Activated CD4-positive, alpha-beta T cell treated with anti-CD3 and anti-CD28 coated beads, Interleukin-2, amount 10 ng/mL, durations not matched to agents 7 days and 5 days (primary cell): ENCODE results near the gene CDH20. TPM values are rescaled to one million over a fixed set of nuclear protein-coding genes. Genes with fewer than 3 reads are reported as not detected.

Source experiments
- CTCF ChIA-PET: fragments of 350-600 bp; sonication (Branson Sonifier 250); formaldehyde crosslinking; loops from one replicate; lab custom pipeline; 2021; ENCODE audit warnings: antibody characterized with exemption; lab: Charles Lee
- POLR2A ChIA-PET: fragments of 350-600 bp; sonication (Branson Sonifier 250); formaldehyde crosslinking; loops from one replicate; lab custom pipeline; 2021; ENCODE audit warnings: antibody characterized with exemption; lab: Charles Lee
- DNase-seq: peaks from one replicate; pipeline ENCODE4 v3.0.0-alpha.2; 2020
- H3K27ac Mint-ChIP-seq: one replicate; pipeline ENCODE4 v1.8.0; 2021; ENCODE audit warnings: mild to moderate bottlenecking, moderate library complexity, mixed read lengths
- H3K27me3 Mint-ChIP-seq: one replicate; pipeline ENCODE4 v1.8.0; 2021; ENCODE audit warnings: mixed read lengths
- H3K36me3 Mint-ChIP-seq: one replicate; pipeline ENCODE4 v1.8.0; 2021; ENCODE audit warnings: low read depth, mixed read lengths
- H3K4me1 Mint-ChIP-seq: one replicate; pipeline ENCODE4 v1.8.0; 2021; ENCODE audit warnings: mixed read lengths
- H3K4me3 Mint-ChIP-seq: one replicate; pipeline ENCODE4 v1.8.0; 2021; ENCODE audit warnings: mild to moderate bottlenecking, moderate library complexity, mixed read lengths
- H3K9me3 Mint-ChIP-seq: one replicate; pipeline ENCODE4 v1.8.0; 2021; ENCODE audit warnings: mixed read lengths
- total RNA-seq, 2 experiments: library from RNA; stranded (reverse); gene quantifications; one replicate each; pipeline ENCODE4 v1.2.3, GENCODE V29; 2021

CDH20 gene
- total RNA-seq, 2 experiments from 2014 or later = not detected

DNA sequence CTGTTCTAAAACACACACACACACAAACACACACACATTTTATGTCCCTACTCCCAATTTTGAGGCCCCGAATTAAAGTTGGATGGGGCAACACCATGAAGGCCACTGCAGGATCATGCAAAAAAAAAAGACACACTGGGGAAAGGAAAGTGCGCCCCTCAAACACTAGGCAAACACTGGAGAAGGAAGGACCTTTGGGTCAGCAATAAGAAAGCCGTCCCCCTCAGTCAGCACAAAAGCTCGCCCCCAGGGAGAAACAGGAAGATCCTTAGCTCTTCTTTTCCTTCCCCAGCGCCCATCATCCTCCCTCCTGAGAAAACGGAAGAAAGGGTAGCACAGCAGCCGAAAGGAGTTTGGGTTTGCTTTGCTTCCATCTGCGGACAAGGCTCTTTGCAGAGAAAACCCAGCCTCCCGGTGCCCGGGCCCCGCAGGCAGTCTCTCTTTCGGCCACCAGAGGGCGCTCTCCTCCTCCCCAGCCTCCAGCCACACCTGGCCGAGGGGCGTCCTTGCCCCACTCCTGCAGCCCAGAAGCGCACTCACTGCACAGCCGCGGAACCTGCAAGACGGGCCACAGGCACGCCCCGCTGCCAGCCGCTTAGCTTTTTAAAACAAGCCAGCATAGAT lies 248.5 kb downstream of the CDH20 start:
- no peak overlapping the region for H3K4me3 Mint-ChIP-seq

DNA sequence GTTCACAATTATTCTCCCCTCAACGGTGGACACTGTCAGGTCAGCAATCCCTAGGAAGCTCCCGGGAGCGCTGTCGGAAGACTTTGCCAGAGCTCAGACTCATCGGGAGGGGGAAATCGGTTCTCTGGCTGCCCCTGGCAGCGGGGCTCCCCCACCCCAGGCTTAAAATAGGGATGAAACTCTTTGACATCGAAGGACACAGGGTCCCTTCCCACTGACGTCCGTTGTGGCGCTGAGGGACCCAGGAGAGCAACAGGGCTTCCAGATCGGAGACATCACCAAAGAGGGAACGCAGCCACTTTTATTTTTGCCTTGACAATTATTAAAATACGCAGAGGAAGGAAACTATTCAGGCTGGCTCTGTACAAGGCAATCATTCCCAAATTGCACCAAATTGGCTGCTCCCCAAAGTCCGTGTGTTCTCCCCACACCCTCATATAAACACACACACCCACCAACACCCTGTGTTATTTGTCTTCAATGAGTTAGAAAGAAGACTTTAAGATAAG lies 249.0 kb downstream of the CDH20 start:
- Mint-ChIP-seq H3K27me3 (peaks cover 29% of the 10 kb centered on the region), H3K4me3 (no peak overlapping the region), H3K4me1 (peaks cover 3% of the 10 kb centered on the region), H3K36me3 (no peaks in the 10 kb centered on the region), H3K9me3 (no peaks in the 10 kb centered on the region), H3K27ac (no peak overlapping the region)
- ChIA-PET CTCF (interaction anchor here (0.6 to 1.1 kb wide), 3 partner anchors 15 to 169 kb away, joined by 3 to 4 read pairs (median 3); no protein-coding TSS in a partner anchor), POLR2A (no interaction called here)
- DNase-seq = no peak

More for the DNA sequence above, 248.5 kb downstream of the CDH20 start:
- H3K27me3 Mint-ChIP-seq = peaks cover 29% of the 10 kb centered on the region
- no peak overlapping the region for H3K27ac Mint-ChIP-seq
- ChIA-PET CTCF (interaction anchor here (0.6 to 1.1 kb wide), 3 partner anchors 16 to 170 kb away, joined by 3 to 4 read pairs (median 3); no protein-coding TSS in a partner anchor), POLR2A (no interaction called here)
- H3K36me3 Mint-ChIP-seq = no peaks in the 10 kb centered on the region
- H3K4me1 Mint-ChIP-seq = peaks cover 3% of the 10 kb centered on the region
- no peaks in the 10 kb centered on the region for H3K9me3 Mint-ChIP-seq
- peak; percentile 54 for DNase-seq

DNA sequence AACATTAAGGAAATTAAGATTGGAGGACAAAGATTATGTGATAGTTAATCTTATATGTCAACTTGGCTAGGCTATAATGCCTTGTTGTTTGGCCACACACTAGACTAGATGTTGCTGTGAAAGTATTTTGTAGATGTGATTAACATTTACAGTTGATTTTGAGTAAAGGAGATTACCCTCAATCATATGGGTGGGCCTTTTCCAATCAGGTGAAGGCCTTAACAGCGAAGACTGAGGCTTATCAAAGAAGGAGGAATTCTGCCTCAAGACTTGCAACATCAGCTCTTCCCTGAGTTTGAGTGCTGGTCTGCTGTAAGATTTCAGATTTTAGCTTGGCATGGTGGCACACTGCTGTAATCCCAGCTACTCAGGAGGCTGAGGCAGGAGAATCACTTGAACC lies 250.3 kb downstream of the CDH20 start:
- no peak for DNase-seq
- no peak overlapping the region for H3K27ac Mint-ChIP-seq
- H3K4me3 Mint-ChIP-seq = no peak overlapping the region
- ChIA-PET CTCF (no interaction called here), POLR2A (no interaction called here)
- H3K36me3 Mint-ChIP-seq = no peaks in the 10 kb centered on the region
- peaks cover 3% of the 10 kb centered on the region for H3K4me1 Mint-ChIP-seq
- peaks cover 33% of the 10 kb centered on the region for H3K27me3 Mint-ChIP-seq
- H3K9me3 Mint-ChIP-seq = no peaks in the 10 kb centered on the region

DNA sequence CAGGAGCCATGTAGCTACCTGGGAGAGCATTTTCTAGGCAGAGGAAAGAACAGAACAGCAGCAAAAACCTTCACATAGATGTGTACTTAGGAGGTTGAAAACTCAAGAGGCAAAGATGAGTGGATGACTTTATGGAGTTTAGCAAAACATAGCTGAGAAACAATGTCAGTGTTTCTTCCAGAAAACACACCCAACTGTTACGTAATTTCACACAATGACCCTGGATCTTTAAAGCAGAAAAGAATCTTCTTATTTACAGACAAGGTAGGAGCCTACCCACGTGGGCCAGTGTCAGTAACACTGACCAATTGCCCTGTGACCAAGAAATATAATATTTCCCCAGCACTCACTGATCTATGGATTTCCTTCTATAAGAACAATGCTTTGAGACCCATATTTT lies 254.6 kb downstream of the CDH20 start:
- DNase-seq = no peak
- ChIA-PET CTCF (no interaction called here), POLR2A (no interaction called here)
- no peak overlapping the region for H3K27ac Mint-ChIP-seq
- H3K36me3 Mint-ChIP-seq = no peaks in the 10 kb centered on the region
- H3K9me3 Mint-ChIP-seq = no peaks in the 10 kb centered on the region
- no peaks in the 10 kb centered on the region for H3K4me1 Mint-ChIP-seq
- H3K27me3 Mint-ChIP-seq = peaks cover 14% of the 10 kb centered on the region
- no peak overlapping the region for H3K4me3 Mint-ChIP-seq

DNA sequence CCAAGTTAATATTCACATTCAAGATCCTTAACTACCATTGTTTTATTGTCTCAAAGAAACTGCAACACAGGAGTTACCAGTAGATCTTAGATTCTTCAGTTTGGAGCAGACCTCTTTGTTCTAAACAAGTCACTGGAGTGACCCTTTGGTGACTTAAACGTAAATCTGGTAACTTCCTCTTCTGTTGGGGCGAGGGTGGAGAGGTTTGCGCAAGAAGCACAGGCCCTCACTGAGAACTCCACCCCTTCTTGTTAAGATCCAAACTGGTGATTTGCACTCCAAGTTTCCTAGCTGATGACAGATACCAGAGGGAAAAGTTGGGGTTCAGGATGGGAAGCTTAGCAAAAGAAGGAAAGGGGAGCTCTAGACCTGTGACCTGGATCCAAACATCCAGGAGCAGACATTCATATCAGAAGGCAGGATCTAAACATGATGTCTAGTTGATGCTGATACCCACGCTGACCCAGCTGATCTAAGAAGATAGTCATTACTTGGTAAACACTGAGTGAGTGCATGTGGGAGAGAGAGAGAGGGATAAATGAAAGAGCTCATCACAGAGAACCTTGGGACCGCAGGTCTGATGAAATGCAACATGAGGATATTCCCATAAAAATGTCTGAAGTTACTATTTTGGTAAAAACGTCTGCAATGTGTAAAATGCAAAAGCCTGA lies 256.0 kb downstream of the CDH20 start:
- Mint-ChIP-seq H3K4me3 (no peak overlapping the region), H3K27ac (no peak overlapping the region), H3K9me3 (no peaks in the 10 kb centered on the region), H3K27me3 (peaks cover 7% of the 10 kb centered on the region), H3K4me1 (no peaks in the 10 kb centered on the region), H3K36me3 (no peaks in the 10 kb centered on the region)
- ChIA-PET CTCF (interaction anchor here (0.6 kb wide), 1 partner anchor 1625 kb away, joined by 4 read pairs; no protein-coding TSS in a partner anchor), POLR2A (no interaction called here)
- DNase-seq = no peak

DNA sequence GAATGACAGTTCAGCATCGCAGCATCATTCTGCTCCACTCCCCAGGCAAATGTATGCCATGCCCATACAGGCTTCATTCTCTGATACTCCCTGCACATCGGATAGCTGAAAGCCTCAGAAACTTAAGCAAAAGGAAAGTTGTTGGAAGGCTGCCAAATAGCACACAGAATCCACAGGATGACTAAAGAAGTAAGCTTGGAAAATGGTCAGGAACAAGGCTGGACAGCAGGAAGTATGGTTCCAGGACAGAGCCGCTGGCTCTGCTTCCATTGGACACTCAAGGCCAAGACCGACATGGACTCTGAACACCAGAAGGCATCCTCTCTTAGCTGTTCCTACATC lies 256.5 kb downstream of the CDH20 start:
- no peak for DNase-seq
- Mint-ChIP-seq H3K4me3 (no peak overlapping the region), H3K27ac (no peak overlapping the region), H3K9me3 (no peaks in the 10 kb centered on the region), H3K36me3 (no peaks in the 10 kb centered on the region), H3K27me3 (peaks cover 7% of the 10 kb centered on the region), H3K4me1 (no peaks in the 10 kb centered on the region)
- ChIA-PET POLR2A (no interaction called here), CTCF (interaction anchor here (0.6 kb wide), 1 partner anchor 1625 kb away, joined by 4 read pairs; no protein-coding TSS in a partner anchor)

DNA sequence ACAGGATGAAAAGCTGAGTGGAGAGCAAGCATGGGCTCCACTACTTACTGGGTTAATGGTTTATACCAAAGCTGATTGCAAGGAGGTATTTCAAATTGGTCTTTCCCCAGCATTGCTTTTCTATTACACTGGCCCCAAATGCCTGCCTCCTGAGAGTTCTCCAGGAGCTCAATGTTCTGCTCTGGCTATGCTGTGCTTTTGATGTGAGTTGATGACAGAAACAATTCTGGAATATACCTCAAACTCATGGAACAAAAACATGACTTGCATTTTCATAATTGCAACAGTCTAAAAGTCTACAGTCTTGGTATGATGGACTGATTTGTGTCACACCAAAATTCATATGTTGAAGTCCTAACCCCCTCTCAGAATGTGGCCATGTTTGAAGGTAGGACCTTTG lies 258.0 kb downstream of the CDH20 start:
- Mint-ChIP-seq H3K27me3 (peaks cover 12% of the 10 kb centered on the region), H3K9me3 (no peaks in the 10 kb centered on the region), H3K36me3 (no peaks in the 10 kb centered on the region), H3K4me3 (no peak overlapping the region), H3K4me1 (no peaks in the 10 kb centered on the region), H3K27ac (no peak overlapping the region)
- ChIA-PET POLR2A (no interaction called here), CTCF (no interaction called here)
- DNase-seq = no peak

DNA sequence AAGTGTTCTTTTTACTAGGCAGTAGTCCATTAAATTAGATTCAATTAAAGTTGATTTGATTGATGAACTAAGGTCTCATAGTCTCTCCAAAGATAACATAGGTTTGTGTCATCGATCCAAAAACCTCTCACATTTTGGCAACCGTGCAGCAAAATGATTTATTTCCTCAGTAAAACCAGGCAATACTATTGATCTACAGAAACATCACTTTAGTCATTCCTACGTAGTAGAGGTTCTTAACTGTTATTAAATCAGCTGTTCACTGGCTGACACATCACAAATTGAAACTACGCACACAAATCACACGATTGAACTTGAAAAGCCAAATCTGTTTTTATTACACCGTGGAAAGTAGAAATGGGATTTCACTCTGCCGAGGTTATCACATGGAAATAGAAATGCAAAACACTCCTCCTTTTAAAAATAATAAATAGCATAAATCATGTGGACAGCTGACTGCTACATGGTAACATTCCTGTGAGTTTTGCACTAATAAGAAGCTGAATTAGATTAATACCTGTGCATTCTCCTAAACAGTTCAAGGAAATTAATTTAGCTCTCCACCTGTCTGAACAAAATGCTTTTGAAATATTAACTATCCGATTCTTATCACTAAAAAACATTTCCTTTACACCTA lies 262.5 kb downstream of the CDH20 start:
- no peaks in the 10 kb centered on the region for H3K9me3 Mint-ChIP-seq
- CTCF ChIA-PET = no interaction called here
- POLR2A ChIA-PET = no interaction called here
- H3K4me3 Mint-ChIP-seq = no peak overlapping the region
- DNase-seq = no peak
- no peak overlapping the region for H3K27ac Mint-ChIP-seq
- H3K27me3 Mint-ChIP-seq = peaks cover 12% of the 10 kb centered on the region
- no peaks in the 10 kb centered on the region for H3K36me3 Mint-ChIP-seq
- H3K4me1 Mint-ChIP-seq = no peaks in the 10 kb centered on the region

DNA sequence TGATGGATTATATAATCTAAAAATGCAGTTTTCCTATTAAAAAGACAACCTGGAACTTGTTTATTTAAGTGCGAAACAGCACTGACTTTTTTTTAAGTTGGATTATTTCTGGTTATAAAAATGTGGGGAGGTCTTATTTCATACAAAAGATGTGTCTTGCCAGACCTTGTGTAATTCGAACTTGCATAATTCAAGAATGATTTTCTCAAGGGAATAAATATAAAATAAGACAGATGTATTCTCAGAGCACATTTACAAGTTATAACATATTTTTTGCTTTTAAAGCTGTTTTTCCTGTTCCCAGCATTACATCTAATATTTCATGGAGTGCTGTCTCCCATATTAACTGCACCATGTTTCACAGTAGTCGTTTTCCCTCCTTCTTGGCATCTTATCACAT lies 263.1 kb downstream of the CDH20 start:
- Mint-ChIP-seq H3K36me3 (no peaks in the 10 kb centered on the region), H3K4me3 (no peak overlapping the region), H3K27ac (no peak overlapping the region), H3K27me3 (peaks cover 12% of the 10 kb centered on the region), H3K4me1 (no peaks in the 10 kb centered on the region), H3K9me3 (no peaks in the 10 kb centered on the region)
- no peak for DNase-seq
- ChIA-PET POLR2A (no interaction called here), CTCF (no interaction called here)

DNA sequence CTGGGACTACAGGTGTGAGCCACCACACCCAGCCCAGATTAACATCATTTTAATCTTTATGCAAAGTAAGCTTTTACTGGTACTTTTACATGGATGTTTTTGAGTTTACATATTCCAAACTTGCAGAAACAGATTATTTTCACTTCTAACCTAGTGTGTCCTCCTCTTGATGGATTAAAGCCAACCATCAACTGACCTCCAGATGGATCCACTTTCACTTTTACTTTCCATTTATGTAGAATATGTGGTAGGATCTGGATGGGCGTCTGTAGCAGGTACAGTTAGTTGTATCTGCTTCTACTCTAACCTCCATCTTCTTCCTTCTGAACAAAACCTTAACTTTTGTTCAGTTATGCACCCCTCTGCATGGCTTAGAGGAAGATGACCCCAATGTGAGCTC lies 264.1 kb downstream of the CDH20 start:
- ChIA-PET CTCF (interaction anchor here (0.9 kb wide), 1 partner anchor 15 kb away, joined by 3 read pairs; no protein-coding TSS in a partner anchor), POLR2A (no interaction called here)
- no peaks in the 10 kb centered on the region for H3K36me3 Mint-ChIP-seq
- H3K27ac Mint-ChIP-seq = no peak overlapping the region
- H3K4me3 Mint-ChIP-seq = no peak overlapping the region
- DNase-seq = no peak
- no peaks in the 10 kb centered on the region for H3K4me1 Mint-ChIP-seq
- peaks cover 12% of the 10 kb centered on the region for H3K27me3 Mint-ChIP-seq
- H3K9me3 Mint-ChIP-seq = no peaks in the 10 kb centered on the region

DNA sequence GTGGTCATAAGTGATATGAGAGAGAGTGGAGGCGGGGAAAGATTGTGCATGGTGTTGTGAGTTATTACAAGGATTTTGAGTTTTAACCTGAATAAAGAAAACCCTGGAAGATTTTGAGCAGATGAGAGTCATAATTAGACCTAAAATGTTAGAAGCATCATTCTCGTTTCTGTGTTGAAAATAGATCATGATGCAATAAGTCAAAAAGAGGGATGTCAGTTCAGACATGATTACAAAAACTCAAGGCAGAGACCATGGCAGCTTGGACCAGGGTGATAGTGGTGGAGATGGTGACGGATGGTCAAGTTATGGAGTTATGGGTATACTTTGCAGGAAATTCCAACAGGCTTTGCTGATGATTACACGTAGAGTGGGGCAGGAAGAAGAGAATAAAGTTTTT lies 267.2 kb downstream of the CDH20 start:
- H3K36me3 Mint-ChIP-seq = no peaks in the 10 kb centered on the region
- POLR2A ChIA-PET = no interaction called here
- no peak overlapping the region for H3K4me3 Mint-ChIP-seq
- H3K4me1 Mint-ChIP-seq = no peaks in the 10 kb centered on the region
- peaks cover 12% of the 10 kb centered on the region for H3K27me3 Mint-ChIP-seq
- H3K27ac Mint-ChIP-seq = no peak overlapping the region
- CTCF ChIA-PET = no interaction called here
- H3K9me3 Mint-ChIP-seq = no peaks in the 10 kb centered on the region
- no peak for DNase-seq

DNA sequence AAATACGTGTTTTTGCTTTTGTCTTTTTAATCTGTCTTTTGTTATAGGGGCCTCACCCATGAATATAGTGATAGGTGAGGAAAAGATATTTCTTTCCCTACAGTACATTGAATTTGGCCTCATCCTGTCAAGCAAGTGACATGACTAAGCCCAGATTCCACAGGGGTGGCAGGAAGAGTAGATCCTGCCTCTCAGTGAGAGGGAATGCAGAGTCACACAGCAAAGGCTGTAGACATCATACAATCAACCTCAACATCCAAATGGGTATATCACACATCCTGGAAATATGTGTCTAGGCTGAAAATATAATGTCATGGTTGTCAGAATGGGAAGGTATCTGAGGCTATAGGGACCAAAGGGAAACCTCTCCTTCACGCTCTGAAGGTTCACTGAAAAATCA lies 269.6 kb downstream of the CDH20 start:
- ChIA-PET POLR2A (no interaction called here), CTCF (no interaction called here)
- H3K27ac Mint-ChIP-seq = no peak overlapping the region
- H3K9me3 Mint-ChIP-seq = no peaks in the 10 kb centered on the region
- DNase-seq = no peak
- H3K27me3 Mint-ChIP-seq = peaks cover 21% of the 10 kb centered on the region
- no peaks in the 10 kb centered on the region for H3K4me1 Mint-ChIP-seq
- H3K36me3 Mint-ChIP-seq = no peaks in the 10 kb centered on the region
- H3K4me3 Mint-ChIP-seq = no peak overlapping the region
